HL-60/S4 treated with retinoic acid at 250 ng/mL for 4 days and 3 days (cell line): Measurements from ENCODE around the gene SAP30BP.

Experiments used
- in situ Hi-C: fragments of 300-500 bp; cut with MboI; formaldehyde crosslinking; loops from 2 replicates; pipeline ENCODE4 v1.7.0; 2022; ENCODE audit warnings: low sequenced_read_pairs

SAP30BP gene

DNA sequence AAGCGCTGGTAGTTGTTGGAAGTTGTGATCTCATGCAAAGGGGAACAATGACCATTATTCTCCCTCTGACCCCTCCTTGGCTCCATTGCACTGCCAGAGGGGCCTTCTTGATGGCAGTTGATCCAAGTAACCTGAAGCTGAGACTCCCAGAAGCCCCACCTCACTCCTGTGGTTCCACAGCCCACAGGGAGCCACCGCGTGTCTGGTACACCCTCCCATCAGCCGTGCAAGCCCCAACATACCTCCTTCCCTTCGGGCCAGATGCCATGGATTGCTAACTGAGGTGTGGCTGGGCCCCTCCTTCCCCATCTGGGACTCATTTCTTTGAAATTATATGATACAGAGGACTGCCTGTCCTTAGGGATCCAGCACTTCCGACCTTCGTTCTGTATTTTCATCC lies 17.8 kb downstream of the SAP30BP start:
- in situ Hi-C loops: no loop called here

DNA sequence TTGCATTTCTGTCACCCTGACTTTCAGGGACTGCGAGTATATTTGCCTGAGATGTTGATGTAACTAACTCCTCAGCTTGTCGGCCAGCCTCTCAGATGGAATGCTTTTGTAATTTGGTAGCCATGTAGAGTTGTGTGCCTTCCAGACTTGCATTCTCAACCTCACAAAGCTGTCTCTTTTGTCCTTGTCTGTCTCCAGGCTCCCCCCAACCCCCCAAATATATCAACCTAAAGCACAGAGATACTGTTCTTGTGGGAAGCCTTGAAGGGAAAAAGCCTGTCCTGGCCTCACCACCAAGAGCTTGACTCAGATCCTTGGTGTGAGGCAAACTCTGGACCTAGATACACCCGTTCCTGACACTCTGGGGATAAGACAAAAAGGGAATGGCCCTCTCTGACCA lies 18.4 kb downstream of the SAP30BP start:
- in situ Hi-C loops: no loop called here

DNA sequence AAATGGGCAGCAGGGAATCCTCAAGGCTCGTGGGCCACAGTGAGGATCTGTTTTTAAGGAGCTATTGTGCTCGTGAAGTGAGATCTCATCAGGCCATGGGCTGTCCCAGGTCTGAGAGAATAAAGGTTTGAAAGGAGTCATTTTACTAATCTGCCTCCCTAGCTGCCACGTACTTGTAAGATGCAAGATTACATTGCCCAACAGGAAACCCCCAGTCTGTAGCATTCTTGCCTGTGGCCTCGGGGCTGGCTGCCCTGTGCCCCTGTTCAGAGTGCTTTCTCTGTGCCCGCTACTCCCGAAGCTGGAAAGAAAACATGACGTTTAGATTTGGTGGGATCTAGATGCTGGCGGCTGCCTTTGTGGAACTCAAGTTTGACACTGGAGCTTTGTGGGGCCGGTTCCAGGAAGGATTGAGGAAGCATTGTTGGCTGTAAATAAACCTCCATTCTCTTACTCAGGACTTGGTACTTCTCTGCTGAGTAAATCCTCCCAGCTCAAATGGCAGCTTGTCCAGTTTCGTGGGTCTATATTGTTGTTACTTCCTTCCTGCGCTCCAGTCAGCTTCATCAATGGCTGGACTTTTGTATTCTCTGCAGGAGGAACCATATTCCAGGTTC lies 21.2 kb downstream of the SAP30BP start:
- in situ Hi-C loops: no loop called here

DNA sequence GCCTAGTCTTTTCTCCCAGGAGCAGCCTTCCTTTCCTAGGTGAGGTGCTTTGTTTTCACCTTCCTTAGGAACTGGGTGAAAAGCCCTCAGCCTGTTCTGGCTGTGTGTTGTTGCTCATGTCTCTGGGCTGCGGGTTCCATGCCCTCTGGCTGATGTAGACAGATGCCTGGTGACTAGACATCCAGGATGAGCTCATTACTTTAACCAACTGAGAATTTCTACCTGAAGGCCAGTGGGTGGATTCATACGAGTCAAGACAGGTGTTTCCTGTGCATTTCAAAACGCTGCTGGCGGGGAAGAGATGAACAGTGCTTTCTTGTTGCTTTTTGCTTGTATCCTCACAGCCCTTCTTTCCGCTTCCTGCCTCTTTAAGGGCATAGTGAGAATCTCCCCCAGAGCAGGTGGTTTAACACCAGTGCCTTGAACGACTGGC lies 22.3 kb downstream of the SAP30BP start:
- in situ Hi-C loops: no loop called here

DNA sequence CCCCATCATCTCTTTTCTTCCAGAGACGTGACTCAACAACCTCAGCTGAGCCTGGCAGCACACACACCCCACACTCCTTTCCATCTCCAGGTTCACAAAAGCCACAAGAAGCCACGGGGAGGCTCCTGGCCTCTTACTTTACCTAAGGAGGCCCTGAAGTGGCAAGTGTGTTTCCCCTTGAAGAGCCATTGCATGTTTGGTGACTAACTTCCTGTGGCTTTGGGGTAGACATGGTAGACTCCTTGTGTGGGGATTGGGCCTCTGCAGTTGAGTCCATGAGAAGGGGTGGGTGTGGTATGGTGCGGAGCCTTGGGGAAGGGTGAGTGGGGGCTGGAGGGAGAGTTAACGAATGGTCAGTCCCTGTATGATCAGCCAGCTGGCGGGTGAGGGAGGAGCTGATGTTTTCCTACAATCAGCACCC lies 24.2 kb downstream of the SAP30BP start:
- in situ Hi-C loops: no loop called here

DNA sequence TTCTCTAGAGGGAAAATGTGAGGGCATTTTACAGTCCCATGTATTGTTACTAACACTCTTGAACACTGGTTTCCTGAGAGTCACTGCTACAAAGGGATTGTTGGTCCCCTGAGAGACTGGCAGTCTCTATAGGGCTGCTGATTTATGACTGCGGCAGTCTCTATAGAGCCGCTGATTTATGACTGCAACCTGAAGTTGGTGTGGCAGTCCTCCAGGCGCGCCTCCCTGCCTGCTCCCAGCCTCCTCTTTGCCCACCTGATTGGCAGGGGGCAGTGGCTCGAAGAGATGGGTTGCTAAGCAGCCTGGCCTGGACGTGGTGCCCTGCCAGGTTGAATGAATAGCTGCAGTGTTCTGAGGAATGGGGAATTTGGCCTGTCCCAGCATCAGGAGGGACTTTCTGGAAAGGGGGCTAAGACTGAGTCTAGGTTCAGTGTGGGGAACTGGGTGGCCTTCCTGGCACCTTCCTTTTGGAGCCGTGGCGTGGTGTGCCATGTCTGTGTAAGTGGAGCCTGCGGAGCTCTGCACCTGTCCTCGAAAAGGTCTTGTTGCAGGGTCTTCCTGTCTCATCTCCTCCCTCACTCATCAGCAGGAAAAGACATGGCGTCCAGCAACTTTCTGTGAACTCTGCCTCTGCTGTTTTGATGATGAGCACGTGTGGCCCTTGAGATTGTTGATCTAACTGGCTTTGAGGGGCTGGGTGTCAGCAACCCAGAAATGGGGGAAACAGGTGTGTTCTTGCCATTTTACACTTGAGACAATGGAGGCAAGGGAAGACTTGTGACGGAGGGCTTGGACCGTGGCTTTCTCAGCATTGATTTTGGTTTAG lies 24.9 kb downstream of the SAP30BP start:
- in situ Hi-C loops: no loop called here

DNA sequence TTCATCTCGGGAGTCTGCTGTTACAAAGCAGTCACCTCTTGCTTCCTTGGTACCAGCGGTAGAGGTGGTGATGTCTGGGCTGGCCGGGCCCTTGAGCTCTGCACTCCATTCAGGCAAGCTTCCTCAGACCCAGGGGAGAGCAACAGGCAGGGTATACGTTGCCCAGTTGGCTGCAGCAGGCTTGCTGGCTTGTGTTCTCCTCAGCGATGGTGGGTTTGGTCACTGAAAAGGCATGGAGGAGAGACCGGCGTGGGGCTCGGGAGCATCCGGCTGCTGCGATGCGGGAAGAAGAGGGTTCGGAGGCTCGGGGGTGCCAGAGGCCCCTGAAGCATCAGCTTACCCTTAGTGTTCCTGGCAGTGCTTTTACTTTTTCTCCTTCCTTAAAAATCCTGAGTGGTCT lies 25.8 kb downstream of the SAP30BP start:
- in situ Hi-C loops: no loop called here

DNA sequence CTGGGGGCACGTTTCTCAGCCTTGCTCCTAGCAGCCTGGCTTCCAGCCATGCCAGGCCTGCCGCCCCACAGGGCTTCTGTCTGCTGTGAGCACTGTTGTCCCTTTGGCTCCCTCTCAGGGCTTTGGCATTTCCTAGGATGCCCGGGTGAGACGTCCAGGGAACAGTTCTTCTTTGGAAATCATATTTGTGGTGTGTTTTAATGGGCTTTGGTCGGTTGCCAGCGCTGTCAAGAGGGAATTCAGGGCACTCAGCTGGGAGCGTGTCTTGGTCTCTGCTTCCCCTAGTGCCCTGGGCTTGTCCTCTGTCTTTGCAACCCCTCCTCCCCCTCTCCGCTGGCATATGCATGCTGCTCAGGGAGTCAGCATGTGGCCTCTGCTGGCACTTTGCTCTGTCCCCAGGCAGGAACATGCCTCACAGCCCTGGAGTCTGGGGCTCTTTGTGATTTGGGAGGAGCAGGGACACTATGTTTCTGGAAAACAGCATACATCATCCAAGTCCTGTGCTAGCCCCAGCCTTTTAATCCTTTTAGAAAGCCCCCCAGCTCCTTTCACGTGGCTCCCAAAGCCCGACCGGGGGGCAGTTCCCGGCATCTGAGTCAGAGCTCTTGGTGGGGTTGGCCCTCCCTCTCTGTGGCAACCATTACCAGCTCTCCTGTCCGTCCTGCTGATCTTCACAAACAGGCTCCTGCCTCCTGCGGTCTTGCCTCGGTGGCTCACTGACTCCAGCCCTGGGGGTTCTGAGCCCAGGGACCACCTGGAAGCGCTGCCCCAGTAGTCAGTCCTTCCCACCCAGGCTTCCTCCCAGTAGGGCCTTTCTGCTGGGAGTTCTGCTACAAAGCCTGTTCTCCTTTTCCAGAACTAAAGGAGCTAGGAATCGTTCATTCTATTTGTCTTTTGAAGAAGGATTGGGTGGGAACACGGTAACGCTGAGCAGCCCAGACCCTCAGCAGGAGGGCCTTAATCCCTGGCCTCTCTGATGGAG lies 26.7 kb downstream of the SAP30BP start:
- in situ Hi-C loops: no loop called here

DNA sequence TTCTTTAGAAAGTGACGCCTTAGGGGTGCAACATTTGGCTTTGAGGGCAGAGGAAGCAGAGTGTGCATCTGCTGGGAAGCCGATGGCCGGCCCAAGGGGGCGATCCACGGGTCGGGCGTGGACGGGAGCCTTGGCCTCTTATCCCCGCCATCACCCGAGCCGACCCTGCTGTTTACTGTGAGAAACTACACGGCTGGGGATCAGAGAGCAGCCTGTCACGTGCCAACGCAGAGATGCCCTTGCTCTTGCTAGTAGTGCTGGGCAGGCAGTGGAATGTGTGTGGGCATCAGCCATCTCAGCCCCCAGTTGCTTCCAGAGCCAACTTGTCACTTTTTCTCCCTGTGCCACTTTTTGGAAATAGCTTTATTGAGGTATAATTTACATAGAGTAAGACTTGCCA lies 27.4 kb downstream of the SAP30BP start:
- in situ Hi-C loops: no loop called here

DNA sequence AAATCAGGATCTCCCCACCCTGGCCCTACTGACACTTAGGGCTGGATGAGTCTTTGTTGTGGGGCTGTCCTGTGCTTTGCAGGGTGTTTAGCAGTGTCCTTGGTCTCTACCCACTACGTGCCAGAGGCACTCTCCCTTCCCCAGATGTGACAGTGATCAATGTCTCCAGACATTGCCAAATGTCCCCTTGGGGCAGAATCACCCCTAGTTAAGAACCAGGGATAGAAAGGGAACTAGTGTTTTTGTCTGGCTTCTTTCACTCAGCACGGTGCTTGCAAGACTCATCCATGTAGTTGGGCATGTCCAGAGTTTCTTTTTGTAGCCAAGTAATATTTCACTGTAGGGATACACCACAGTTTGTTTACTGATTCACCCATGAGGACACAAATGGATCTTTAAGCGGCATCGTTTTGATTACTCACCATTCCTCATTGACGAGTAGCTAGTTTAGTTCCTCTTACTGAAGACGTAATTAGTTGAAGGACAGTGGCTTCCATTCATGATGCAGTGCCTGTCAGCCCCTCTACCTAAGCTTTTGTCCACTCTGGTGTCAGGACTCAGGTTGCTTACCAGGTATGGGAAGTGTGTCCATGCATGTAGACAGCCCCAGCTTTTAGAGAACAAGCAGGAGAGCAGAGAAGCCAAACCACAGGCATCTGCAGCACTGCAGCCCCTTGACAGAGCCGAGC lies 28.1 kb downstream of the SAP30BP start:
- in situ Hi-C loops: no loop called here

DNA sequence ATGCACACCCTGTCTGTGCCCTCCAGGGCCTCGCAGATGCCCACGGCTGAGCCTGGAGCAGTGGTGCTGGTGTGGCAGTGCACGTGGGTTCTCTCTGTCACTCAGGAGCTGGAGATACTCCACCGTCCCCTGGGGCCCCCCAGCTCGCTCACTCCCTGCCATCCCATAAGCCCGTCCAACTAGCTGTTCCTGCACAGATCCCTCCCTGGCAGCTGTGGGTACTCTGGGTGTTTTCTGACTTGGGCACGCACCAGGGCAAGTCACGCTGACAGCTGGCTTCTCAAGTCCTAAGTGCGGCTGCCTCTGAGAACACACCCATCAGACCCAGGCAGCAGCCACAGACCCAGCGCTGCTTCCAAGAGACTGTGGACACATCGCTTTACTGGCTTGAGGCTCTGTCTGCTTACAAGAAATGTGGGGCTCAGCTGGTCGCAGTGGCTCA lies 28.7 kb downstream of the SAP30BP start:
- in situ Hi-C loops: no loop called here

DNA sequence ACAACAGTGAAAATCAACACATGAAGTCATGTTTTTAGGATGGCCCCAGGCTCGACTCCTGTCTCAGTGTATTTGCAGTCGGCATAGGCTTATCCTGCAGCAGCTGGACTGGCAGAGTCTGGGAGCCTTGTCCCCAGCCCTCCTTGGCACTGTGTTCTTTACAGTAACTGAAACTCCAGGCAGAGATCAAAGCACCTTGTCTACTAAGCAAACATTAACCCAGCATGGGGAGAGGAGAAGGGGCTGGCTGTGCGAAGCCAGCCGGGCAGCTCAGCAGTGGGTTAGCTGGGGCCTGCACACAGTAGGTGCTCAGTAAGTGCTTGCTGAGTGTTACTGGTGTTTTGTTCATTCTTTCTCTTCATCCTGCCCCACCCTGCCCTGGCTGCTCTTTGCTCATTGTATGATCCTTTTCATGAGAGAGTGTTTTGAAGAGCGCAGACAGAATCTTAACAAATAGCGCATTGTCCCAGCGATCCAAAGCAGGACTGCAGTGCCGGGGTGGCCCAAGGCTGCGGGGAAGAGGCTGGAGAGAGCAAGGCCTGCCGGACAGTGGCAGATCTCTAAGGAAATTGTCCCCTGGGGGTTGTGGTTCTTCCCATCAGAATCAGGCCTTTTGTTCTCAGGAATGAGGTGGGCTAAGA lies 30.6 kb downstream of the SAP30BP start:
- in situ Hi-C loops: no loop called here

DNA sequence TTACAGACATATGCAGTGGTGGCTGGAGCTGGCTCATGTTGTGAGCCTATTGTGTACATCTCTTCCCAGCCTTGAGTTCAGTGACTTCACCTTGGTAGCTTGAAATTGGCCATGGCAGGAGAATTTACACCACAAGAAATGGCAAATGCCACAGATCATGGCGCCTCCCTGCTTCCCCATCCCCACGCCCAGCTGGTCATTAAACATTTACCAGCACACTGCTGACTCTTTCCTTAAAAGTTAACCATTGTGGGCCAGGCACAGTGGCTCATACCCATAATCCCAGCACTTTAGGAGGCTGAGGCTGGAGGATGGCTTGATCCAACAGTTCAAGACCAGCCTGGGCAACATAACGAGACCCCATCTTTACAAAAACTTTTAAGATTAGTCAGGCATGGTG lies 31.5 kb downstream of the SAP30BP start:
- in situ Hi-C loops: no loop called here

DNA sequence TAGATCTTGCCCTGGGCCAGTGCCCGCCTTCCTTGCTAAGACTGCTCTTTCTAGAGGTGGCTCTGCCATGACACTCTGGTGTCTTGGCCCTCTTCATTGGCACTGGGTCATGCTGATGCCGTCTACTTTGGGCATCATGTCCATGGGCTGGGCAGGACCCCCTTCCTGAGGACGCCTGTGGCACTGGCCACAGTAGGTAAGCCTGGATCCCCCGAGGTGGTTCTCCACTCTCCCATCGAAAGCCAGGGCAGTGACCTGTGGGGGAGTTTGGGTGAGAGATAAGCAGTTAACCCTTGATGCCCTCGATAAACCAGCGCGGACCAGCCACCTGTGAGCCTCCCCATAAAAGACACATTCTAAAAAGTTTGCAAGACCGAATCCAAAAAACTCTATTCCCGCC lies 34.1 kb downstream of the SAP30BP start:
- in situ Hi-C loops: no loop called here

DNA sequence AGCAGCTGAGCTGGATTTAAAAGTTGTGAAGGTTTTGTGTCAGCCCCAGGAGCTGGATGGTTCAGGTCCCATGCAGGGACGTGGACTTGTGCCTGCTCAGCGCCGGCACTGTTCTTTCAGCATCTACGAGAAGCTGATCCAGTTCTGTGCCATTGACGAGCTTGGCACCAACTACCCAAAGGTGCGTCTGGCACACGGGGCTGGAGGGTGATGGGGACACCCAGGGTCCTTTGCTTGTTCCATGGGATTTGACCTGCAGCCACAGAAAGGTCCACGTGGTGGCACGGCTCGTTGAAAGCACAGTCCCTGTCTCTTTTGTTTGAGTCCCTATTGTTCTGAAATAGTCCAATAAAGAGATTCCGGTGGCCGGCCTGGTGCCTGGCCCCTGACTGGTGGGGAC lies 36.1 kb downstream of the SAP30BP start:
- in situ Hi-C loops: no loop called here

DNA sequence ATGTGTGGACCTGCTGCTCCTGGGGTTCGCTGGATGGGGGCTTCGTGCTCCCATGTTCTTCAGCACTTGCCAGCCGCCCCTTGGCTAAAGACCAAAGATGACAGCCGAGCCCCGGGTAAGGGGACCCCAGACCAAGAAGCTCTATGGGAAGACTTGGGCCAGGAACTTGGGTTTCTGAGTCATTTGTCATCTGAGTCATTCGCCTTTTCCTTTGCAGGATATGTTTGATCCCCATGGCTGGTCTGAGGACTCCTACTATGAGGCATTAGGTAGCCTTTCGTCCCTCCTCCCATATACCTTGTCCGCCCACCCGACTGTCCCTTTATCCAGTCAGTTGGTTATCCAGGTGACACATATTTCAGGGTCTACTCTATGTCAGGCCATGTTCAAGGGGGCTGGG lies 36.5 kb downstream of the SAP30BP start:
- in situ Hi-C loops: no loop called here

DNA sequence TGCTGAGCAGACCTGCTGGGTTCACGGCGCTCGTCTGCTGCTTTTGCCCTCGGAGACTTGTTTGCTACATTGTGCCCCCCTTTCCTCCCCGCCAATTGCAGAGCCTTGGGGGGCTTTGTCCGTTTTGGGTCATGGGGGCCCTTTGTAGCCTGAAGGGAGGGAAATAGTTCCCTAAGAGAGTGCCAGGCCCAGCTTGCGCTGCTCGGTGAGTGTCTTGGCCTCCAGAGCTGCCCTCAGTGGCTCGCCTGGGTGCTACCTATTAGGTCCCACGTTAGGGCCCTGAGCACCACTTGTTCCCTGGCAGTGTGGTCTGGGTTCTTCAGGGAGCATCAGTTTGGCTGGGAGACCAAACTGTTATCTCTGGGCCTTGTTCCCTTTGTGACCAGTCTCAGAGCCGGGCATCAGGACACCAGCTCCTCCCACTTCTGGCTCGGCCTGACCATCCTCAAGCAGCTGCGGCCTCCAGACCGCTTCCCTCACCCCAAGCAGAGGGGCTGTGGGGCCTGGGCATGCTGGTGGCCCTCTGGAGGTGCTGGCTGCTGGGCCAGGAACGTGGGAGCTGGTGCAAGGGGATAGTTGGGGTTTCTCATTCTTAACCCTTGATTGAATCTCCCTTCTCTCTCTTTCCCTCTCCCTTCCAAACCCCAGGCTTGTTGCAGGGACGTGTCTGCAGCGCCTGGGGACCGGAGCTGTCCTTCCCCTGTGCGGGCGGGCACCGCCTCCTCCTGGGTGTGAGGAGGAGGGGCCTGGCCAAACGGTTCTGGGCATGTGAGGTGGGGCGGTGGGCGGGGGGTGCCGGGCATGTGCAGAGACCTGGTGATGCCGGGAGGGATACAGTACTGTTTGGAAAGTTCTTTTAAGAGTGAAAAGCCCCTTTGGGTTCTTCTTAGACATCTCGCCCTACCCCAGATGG lies 38.1 kb downstream of the SAP30BP start:
- in situ Hi-C loops: no loop called here

DNA sequence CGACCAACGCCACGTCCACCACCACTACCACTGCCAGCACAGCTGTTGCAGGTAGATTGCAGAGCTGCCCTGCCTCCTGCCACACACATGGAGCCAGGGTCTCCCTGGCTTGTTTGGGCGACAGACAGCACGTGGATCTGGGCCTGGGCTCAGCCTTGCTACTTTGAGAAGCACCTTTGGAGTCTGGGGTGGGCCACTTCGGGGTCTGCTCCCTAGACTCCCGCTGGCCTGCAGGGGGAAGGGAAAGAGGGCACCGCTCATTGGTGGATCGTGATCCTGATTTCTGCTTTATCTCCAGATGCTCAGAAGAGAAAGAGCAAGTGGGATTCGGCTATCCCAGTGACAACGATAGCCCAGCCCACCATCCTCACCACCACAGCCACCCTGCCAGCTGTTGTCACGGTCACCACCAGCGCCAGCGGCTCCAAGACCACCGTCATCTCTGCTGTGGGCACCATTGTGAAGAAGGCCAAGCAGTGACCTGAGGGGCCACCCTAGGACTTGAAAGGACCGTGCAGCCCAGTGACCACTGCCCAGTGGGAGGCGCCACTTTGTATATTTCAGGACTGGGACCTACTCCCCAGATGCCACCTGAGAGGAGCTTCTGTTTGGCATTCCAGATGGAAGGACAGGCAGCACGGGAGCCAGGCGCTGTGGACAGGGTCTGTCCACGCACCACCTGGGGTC lies 39.0 kb downstream of the SAP30BP start:
- in situ Hi-C loops: no loop called here
